HEK293 (cell line): Measurements from ENCODE around the gene FAM76B.

Experiments used
- CTCF ChIA-PET: fragments of 350-600 bp; formaldehyde crosslinking; extraction: SDS; loops from one replicate; lab custom pipeline; 2021; ENCODE audit warnings: antibody characterized with exemption; lab: Yijun Ruan, JAX
- POLR2A ChIA-PET: fragments of 300-600 bp; formaldehyde crosslinking; extraction: SDS; loops from one replicate; lab custom pipeline; 2020; ENCODE audit warnings: antibody characterized with exemption, inconsistent platforms; lab: Yijun Ruan, JAX
- H3K27ac ChIP-seq: fragments of 200-500 bp; sonication (Bioruptor generic); 2 replicates; pipeline ENCODE4 v1.5.1; 2014; ENCODE audit warnings: low read depth, low read length, control low read depth, inconsistent platforms; ENCODE audit errors: extremely low read depth
- H3K36me3 ChIP-seq, 2 experiments: fragments of 200-500 bp in 1 of 2; sonication (Bioruptor generic) in 1 of 2; 1 replicate in 1 of 2; 2 replicates in 1 of 2; pipeline ENCODE4 v1.5.1; 2014 to 2017; ENCODE audit warnings: inconsistent platforms in 2 of 2, low read length in 2 of 2; ENCODE audit not compliant: control insufficient read depth in 2 of 2, insufficient read depth in 1 of 2
- H3K4me1 ChIP-seq: fragments of 200-500 bp; sonication (Bioruptor generic); 2 replicates; pipeline ENCODE4 v1.5.1; 2014; ENCODE audit warnings: mild to moderate bottlenecking, low read length, inconsistent platforms; ENCODE audit not compliant: control insufficient read depth, insufficient read depth
- H3K4me3 ChIP-seq: 2 replicates; pipeline ENCODE4 v1.5.1; 2011; ENCODE audit warnings: low read depth, mild to moderate bottlenecking, control low read depth, low read length, moderate library complexity
- H3K9me3 ChIP-seq: fragments of 200-500 bp; sonication (Bioruptor generic); 2 replicates; pipeline ENCODE4 v1.5.1; 2014; ENCODE audit warnings: low read depth, low read length, inconsistent platforms; ENCODE audit not compliant: control insufficient read depth, insufficient read depth
- KLF8 ChIP-seq: fragments of 450-650 bp; formaldehyde crosslinking; IDR thresholded peaks from 2 replicates; pipeline ENCODE4 v1.5.1; 2016; ENCODE audit warnings: missing biosample characterization, missing genetic modification characterization
- KLF9 ChIP-seq: fragments of 450-650 bp; formaldehyde crosslinking; IDR thresholded peaks from 2 replicates; pipeline ENCODE4 v1.5.1; 2016; ENCODE audit warnings: missing biosample characterization, missing genetic modification characterization, low read depth
- MYNN ChIP-seq: fragments of 450-650 bp; formaldehyde crosslinking; IDR thresholded peaks from 2 replicates; pipeline ENCODE4 v1.5.1; 2016; ENCODE audit warnings: missing biosample characterization, missing genetic modification characterization, borderline replicate concordance
- OSR2 ChIP-seq: fragments of 450-650 bp; formaldehyde crosslinking; IDR thresholded peaks from 2 replicates; pipeline ENCODE4 v1.5.1; 2016; ENCODE audit warnings: missing biosample characterization, missing genetic modification characterization
- PRDM10 ChIP-seq: fragments of 450-650 bp; formaldehyde crosslinking; IDR thresholded peaks from 2 replicates; pipeline ENCODE4 v1.5.1; 2016; ENCODE audit warnings: missing biosample characterization, missing genetic modification characterization
- SCRT1 ChIP-seq: fragments of 450-650 bp; formaldehyde crosslinking; IDR thresholded peaks from 2 replicates; pipeline ENCODE4 v1.5.1; 2016; ENCODE audit warnings: missing biosample characterization, missing genetic modification characterization, borderline replicate concordance
- ZNF10 ChIP-seq: fragments of 450-650 bp; formaldehyde crosslinking; IDR thresholded peaks from 2 replicates; pipeline ENCODE4 v1.5.1; 2017; ENCODE audit warnings: missing biosample characterization, missing genetic modification characterization
- ZNF114 ChIP-seq: fragments of 450-650 bp; formaldehyde crosslinking; IDR thresholded peaks from 2 replicates; pipeline ENCODE4 v1.5.0; 2017; ENCODE audit warnings: missing biosample characterization, missing genetic modification characterization
- ZNF174 ChIP-seq: fragments of 450-650 bp; formaldehyde crosslinking; IDR thresholded peaks from 2 replicates; pipeline ENCODE4 v1.5.0; 2017; ENCODE audit warnings: missing biosample characterization, mild to moderate bottlenecking, missing genetic modification characterization
- ZNF175 ChIP-seq: fragments of 450-650 bp; formaldehyde crosslinking; IDR thresholded peaks from 2 replicates; pipeline ENCODE4 v1.5.1; 2016; ENCODE audit warnings: missing biosample characterization, missing genetic modification characterization
- ZNF391 ChIP-seq: fragments of 450-650 bp; formaldehyde crosslinking; IDR thresholded peaks from 2 replicates; pipeline ENCODE4 v1.5.1; 2016; ENCODE audit warnings: low read depth, missing biosample characterization, missing genetic modification characterization, borderline replicate concordance
- ZNF394 ChIP-seq: fragments of 450-650 bp; formaldehyde crosslinking; IDR thresholded peaks from 2 replicates; pipeline ENCODE4 v1.5.1; 2016; ENCODE audit warnings: missing biosample characterization, missing genetic modification characterization, mild to moderate bottlenecking, moderate library complexity, borderline replicate concordance
- ZNF398 ChIP-seq: fragments of 450-650 bp; formaldehyde crosslinking; IDR thresholded peaks from 2 replicates; pipeline ENCODE4 v1.5.1; 2017; ENCODE audit warnings: missing biosample characterization, missing genetic modification characterization
- ZNF48 ChIP-seq: fragments of 450-650 bp; formaldehyde crosslinking; IDR thresholded peaks from 2 replicates; pipeline ENCODE4 v1.5.1; 2016; ENCODE audit warnings: missing biosample characterization, missing genetic modification characterization
- ZNF510 ChIP-seq: fragments of 450-650 bp; formaldehyde crosslinking; IDR thresholded peaks from 2 replicates; pipeline ENCODE4 v1.5.1; 2018; ENCODE audit warnings: mild to moderate bottlenecking, missing genetic modification characterization, missing biosample characterization; ENCODE audit not compliant: insufficient replicate concordance
- ZNF514 ChIP-seq: fragments of 450-650 bp; formaldehyde crosslinking; IDR thresholded peaks from 2 replicates; pipeline ENCODE4 v1.5.1; 2016; ENCODE audit warnings: missing biosample characterization, missing genetic modification characterization
- ZNF600 ChIP-seq: fragments of 450-650 bp; formaldehyde crosslinking; IDR thresholded peaks from 2 replicates; pipeline ENCODE4 v1.5.1; 2016; ENCODE audit warnings: missing biosample characterization, missing genetic modification characterization
- ZSCAN30 ChIP-seq: fragments of 450-650 bp; IDR thresholded peaks from 2 replicates; pipeline ENCODE4 v1.5.1; 2018; ENCODE audit warnings: missing biosample characterization, mild to moderate bottlenecking, missing genetic modification characterization, moderate library complexity
- TF ChIP-seq, protein P1 (sequence below): fragments of 450-650 bp; formaldehyde crosslinking; conservative IDR thresholded peaks from 2 replicates; pipeline ENCODE4 v1.5.1; 2016; ENCODE audit warnings: low read depth, missing biosample characterization, missing genetic modification characterization
- TF ChIP-seq, protein P2 (sequence below): fragments of 450-650 bp; formaldehyde crosslinking; IDR thresholded peaks from 2 replicates; pipeline ENCODE4 v1.5.1; 2016; ENCODE audit warnings: missing biosample characterization, missing genetic modification characterization

FAM76B gene

DNA sequence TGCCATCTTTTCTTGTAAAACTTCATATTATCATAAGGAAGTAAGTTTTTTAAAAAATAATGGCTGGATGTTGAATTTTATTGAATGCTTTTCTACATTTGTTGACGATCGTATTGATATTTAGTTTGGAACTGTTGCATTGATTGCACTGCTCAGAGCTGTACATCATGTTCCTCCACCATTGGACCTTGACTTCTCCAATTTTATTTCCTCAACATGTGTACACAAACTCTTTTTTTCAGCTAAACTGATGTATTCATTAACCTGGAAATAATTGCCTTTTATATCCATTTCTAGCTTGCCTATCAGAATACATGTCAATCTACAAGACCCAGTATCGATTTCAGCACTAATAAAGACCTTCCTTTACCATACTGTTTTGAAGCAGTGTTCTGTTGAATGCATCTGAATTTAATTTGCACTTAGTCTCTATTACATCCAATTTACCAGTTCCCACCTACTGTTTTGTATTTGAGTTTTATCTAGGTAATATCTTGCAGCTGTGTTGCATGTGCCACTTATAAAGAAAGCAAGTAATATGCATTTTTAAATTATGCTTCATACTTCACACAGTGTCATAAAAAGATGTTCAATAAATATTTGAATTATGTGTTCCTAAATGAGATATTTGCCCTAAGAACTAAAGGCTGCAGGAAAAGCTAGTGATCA is 6.2 kb upstream of the FAM76B start:
- no peak overlapping the region for H3K4me3 ChIP-seq
- H3K9me3 ChIP-seq, result no peaks in the 10 kb centered on the region
- H3K4me1 ChIP-seq, result no peaks in the 10 kb centered on the region
- no peak for TF ChIP-seq ZNF394 (tag by site-specific recombination)
- TF ChIP-seq MYNN (tag by site-specific recombination), result no peak
- TF ChIP-seq, all 188 proteins: peak for 0
- ChIA-PET CTCF (interaction anchor here (0.6 kb wide), 2 partner anchors 516 to 1140 kb away, joined by 3 to 5 read pairs; no protein-coding TSS in a partner anchor), POLR2A (no interaction called here)
- Histone ChIP-seq H3K27ac (no peak overlapping the region), H3K36me3 (peaks cover 10 to 19% of the 10 kb centered on the region in 2 experiments; a peak in 2 of 3 replicates)

- Histone ChIP-seq H3K9me3 (no peaks in the 10 kb centered on the region), H3K36me3 (peaks cover 0 to 2% of the 10 kb centered on the region in 2 experiments; a peak in 1 of 3 replicates), H3K4me1 (no peaks in the 10 kb centered on the region), H3K27ac (no peak overlapping the region)
- CTCF ChIA-PET, result interaction anchor here (0.6 kb wide), 1 partner anchor 247 kb away, joined by 3 read pairs; no protein-coding TSS in a partner anchor
- TF ChIP-seq ZNF514 (no peak), SCRT1 (tag by site-specific recombination) (no peak), PRDM10 (peak; percentile 67), ZNF600 (tag by site-specific recombination) (0 out of 2 replicates have a peak, but pooled peaks have one; percentile 37)
- TF ChIP-seq, all 188 proteins: peak for 2
- POLR2A ChIA-PET, result no interaction called here
- no peak overlapping the region for H3K4me3 ChIP-seq
These were observed 4.5 kb upstream of the FAM76B start for GRCh38 chr11:95794086-95794485.

DNA sequence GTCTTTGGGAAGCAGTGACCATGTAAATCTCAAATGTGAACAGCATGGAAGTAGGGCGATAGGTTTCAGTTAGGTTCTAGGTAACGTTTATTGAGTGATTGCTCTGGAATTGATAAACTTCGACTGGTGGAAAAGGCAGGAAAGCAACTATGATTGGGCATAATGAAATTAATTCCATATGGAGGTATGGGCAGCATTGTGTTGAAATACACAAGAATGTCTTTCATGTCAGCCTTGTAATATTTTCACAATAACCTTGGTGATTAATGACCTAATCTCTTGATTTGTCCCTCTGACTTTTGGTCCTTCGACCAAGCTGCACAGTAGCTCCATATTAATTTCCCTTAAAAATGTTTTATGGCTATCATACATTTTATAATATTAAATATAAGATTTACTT is 3.5 kb upstream of the FAM76B start:
- H3K4me3 ChIP-seq, result no peak overlapping the region
- CTCF ChIA-PET, result interaction anchor here (0.6 to 0.7 kb wide), 2 partner anchors 26 to 1556 kb away, joined by 3 read pairs; no protein-coding TSS in a partner anchor
- TF ChIP-seq ZNF391, result no peak
- TF ChIP-seq, protein P1, sequence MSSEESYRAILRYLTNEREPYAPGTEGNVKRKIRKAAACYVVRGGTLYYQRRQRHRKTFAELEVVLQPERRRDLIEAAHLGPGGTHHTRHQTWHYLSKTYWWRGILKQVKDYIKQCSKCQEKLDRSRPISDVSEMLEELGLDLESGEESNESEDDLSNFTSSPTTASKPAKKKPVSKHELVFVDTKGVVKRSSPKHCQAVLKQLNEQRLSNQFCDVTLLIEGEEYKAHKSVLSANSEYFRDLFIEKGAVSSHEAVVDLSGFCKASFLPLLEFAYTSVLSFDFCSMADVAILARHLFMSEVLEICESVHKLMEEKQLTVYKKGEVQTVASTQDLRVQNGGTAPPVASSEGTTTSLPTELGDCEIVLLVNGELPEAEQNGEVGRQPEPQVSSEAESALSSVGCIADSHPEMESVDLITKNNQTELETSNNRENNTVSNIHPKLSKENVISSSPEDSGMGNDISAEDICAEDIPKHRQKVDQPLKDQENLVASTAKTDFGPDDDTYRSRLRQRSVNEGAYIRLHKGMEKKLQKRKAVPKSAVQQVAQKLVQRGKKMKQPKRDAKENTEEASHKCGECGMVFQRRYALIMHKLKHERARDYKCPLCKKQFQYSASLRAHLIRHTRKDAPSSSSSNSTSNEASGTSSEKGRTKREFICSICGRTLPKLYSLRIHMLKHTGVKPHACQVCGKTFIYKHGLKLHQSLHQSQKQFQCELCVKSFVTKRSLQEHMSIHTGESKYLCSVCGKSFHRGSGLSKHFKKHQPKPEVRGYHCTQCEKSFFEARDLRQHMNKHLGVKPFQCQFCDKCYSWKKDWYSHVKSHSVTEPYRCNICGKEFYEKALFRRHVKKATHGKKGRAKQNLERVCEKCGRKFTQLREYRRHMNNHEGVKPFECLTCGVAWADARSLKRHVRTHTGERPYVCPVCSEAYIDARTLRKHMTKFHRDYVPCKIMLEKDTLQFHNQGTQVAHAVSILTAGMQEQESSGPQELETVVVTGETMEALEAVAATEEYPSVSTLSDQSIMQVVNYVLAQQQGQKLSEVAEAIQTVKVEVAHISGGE, result no peak
- no peak for TF ChIP-seq ZSCAN30
- no peak for TF ChIP-seq OSR2 (tag by site-specific recombination)
- TF ChIP-seq, protein P2, sequence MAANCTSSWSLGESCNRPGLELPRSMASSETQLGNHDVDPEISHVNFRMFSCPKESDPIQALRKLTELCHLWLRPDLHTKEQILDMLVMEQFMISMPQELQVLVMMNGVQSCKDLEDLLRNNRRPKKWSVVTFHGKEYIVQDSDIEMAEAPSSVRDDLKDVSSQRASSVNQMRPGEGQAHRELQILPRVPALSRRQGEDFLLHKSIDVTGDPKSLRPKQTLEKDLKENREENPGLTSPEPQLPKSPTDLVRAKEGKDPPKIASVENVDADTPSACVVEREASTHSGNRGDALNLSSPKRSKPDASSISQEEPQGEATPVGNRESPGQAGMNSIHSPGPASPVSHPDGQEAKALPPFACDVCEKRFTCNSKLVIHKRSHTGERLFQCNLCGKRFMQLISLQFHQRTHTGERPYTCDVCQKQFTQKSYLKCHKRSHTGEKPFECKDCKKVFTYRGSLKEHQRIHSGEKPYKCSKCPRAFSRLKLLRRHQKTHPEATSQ (tag by site-specific recombination), result no peak
- TF ChIP-seq KLF8 (tag by site-specific recombination), result no peak
- TF ChIP-seq ZNF510 (tag by site-specific recombination), result no peak
- TF ChIP-seq ZNF10 (tag by site-specific recombination), result no peak
- TF ChIP-seq ZNF174 (tag by site-specific recombination), result no peak
- no peak for TF ChIP-seq ZNF48 (tag by site-specific recombination)
- no peak for TF ChIP-seq ZNF398 (tag by site-specific recombination)
- no peak for TF ChIP-seq KLF9 (tag by site-specific recombination)
- TF ChIP-seq ZNF114 (tag by site-specific recombination), result no peak
- no peak for TF ChIP-seq ZNF175 (tag by site-specific recombination)

More for the DNA sequence above, 3.5 kb upstream of the FAM76B start:
- no peaks in the 10 kb centered on the region for H3K4me1 ChIP-seq
- no peaks in the 10 kb centered on the region for H3K36me3 ChIP-seq
- no peaks in the 10 kb centered on the region for H3K9me3 ChIP-seq
- POLR2A ChIA-PET, result no interaction called here
- H3K27ac ChIP-seq, result no peak overlapping the region
